GM23338 (cell line): ENCODE measurements around the gene MED17. TPM values are rescaled to one million over a fixed set of nuclear protein-coding genes. Genes with fewer than 3 reads are reported as not detected.

Experiments
- ATAC-seq: fragments of 200-7000 bp; cut with Tn5 transposase; 3 replicates; pipeline ENCODE4 v1.9.1; 2020
- DNase-seq: peaks from one replicate; pipeline ENCODE4 v3.0.0-alpha.2; 2015; ENCODE audit warnings: low spot score
- H2AFZ ChIP-seq: fragments of 200-600 bp; sonication (generic); 2 replicates; pipeline ENCODE4 v1.8.0; 2016; ENCODE audit warnings: antibody characterized with exemption, mild to moderate bottlenecking, moderate library complexity
- H3F3A ChIP-seq: fragments of 200-600 bp; sonication (generic); replicated peaks from 2 replicates; pipeline ENCODE4 v1.8.0; 2017; ENCODE audit warnings: antibody characterized with exemption, mixed run types, low read depth
- H3K27ac ChIP-seq: fragments of 200-600 bp; sonication (generic); 2 replicates; pipeline ENCODE4 v1.6.1; 2016; ENCODE audit warnings: low read depth
- H3K27me3 ChIP-seq: fragments of 200-600 bp; sonication (generic); 2 replicates; pipeline ENCODE4 v1.8.0; 2016; ENCODE audit warnings: mild to moderate bottlenecking, mixed run types, moderate library complexity; ENCODE audit not compliant: insufficient read depth
- H3K36me3 ChIP-seq: fragments of 200-600 bp; sonication (generic); 2 replicates; pipeline ENCODE4 v1.8.0; 2016; ENCODE audit warnings: mild to moderate bottlenecking; ENCODE audit not compliant: insufficient read depth
- H3K4me1 ChIP-seq: fragments of 200-600 bp; sonication (generic); 2 replicates; pipeline ENCODE4 v1.8.0; 2016; ENCODE audit warnings: mild to moderate bottlenecking, moderate library complexity; ENCODE audit not compliant: insufficient read depth
- H3K4me2 ChIP-seq: fragments of 200-600 bp; sonication (generic); 2 replicates; pipeline ENCODE4 v1.7.1; 2017; ENCODE audit warnings: mixed run types
- H3K4me3 ChIP-seq: fragments of 200-600 bp; sonication (generic); 2 replicates; pipeline ENCODE4 v1.6.1; 2016; ENCODE audit warnings: mixed run types
- H3K79me2 ChIP-seq: fragments of 200-600 bp; sonication (generic); replicated peaks from 2 replicates; pipeline ENCODE4 v1.8.0; 2017; ENCODE audit warnings: mild to moderate bottlenecking; ENCODE audit not compliant: insufficient read depth
- H3K9me2 ChIP-seq: fragments of 200-600 bp; sonication (generic); 2 replicates; pipeline ENCODE4 v1.8.0; 2017; ENCODE audit not compliant: insufficient read depth
- H4K20me1 ChIP-seq: fragments of 200-600 bp; sonication (generic); replicated peaks from 2 replicates; pipeline ENCODE4 v1.8.0; 2017; ENCODE audit warnings: mild to moderate bottlenecking; ENCODE audit not compliant: insufficient read depth
- H3K27ac Mint-ChIP-seq: 2 replicates; pipeline ENCODE4 v1.8.0; 2020; ENCODE audit warnings: inconsistent platforms, mild to moderate bottlenecking, moderate library complexity, mixed read lengths
- H3K27me3 Mint-ChIP-seq: 3 replicates; pipeline ENCODE4 v1.8.0; 2022; ENCODE audit warnings: low read depth, mild to moderate bottlenecking, moderate library complexity, mixed read lengths, inconsistent platforms; ENCODE audit not compliant: insufficient read depth, poor library complexity
- H3K36me3 Mint-ChIP-seq: 3 replicates; pipeline ENCODE4 v1.8.0; 2021; ENCODE audit warnings: low read depth, mild to moderate bottlenecking, inconsistent platforms, moderate library complexity, mixed read lengths
- H3K4me1 Mint-ChIP-seq: 3 replicates; pipeline ENCODE4 v1.8.0; 2020; ENCODE audit warnings: mild to moderate bottlenecking, inconsistent platforms, mixed read lengths
- H3K4me3 Mint-ChIP-seq: 3 replicates; pipeline ENCODE4 v1.8.0; 2021; ENCODE audit warnings: moderate library complexity, mild to moderate bottlenecking, inconsistent platforms, mixed read lengths
- H3K9me3 Mint-ChIP-seq: 3 replicates; pipeline ENCODE4 v1.8.0; 2020; ENCODE audit warnings: moderate library complexity, mild to moderate bottlenecking, inconsistent platforms, mixed read lengths
- CREB1 ChIP-seq: fragments of 250-450 bp; sonication (Bioruptor Pico); IDR thresholded peaks from 2 replicates; pipeline ENCODE4 v1.5.0; 2020; ENCODE audit warnings: low read depth, mild to moderate bottlenecking, moderate library complexity
- EZH2 ChIP-seq: fragments of 200-600 bp; sonication (generic); IDR thresholded peaks from one replicate; pipeline ENCODE4 v1.8.0; 2017; ENCODE audit warnings: antibody characterized with exemption, mild to moderate bottlenecking, low read depth; ENCODE audit not compliant: unreplicated experiment
- EZH2phosphoT487 ChIP-seq: fragments of 200-600 bp; sonication (generic); IDR thresholded peaks from one replicate; pipeline ENCODE4 v1.8.1; 2018; ENCODE audit warnings: antibody characterized with exemption; ENCODE audit not compliant: unreplicated experiment
- JUNB ChIP-seq: IDR thresholded peaks from one replicate; pipeline ENCODE4 v1.6.1; 2016; ENCODE audit warnings: antibody characterized with exemption; ENCODE audit not compliant: unreplicated experiment
- NANOG ChIP-seq: IDR thresholded peaks from 2 replicates; pipeline ENCODE4 v1.6.1; 2016; ENCODE audit warnings: antibody characterized with exemption, borderline replicate concordance
- POLR2AphosphoS5 ChIP-seq: IDR thresholded peaks from 2 replicates; pipeline ENCODE4 v1.6.1; 2016; ENCODE audit warnings: antibody characterized with exemption, low read depth
- STAT1 ChIP-seq: IDR thresholded peaks from one replicate; pipeline ENCODE4 v1.6.1; 2016; ENCODE audit warnings: antibody characterized with exemption; ENCODE audit not compliant: unreplicated experiment
- ZNF331 ChIP-seq: fragments of 250-450 bp; sonication (Bioruptor Pico); IDR thresholded peaks from 2 replicates; pipeline ENCODE4 v1.5.0; 2020; ENCODE audit warnings: low read depth, mild to moderate bottlenecking, moderate library complexity
- polyA plus RNA-seq: library from polyadenylated mRNA; unstranded; fragments of >200 nt; fragmentation: Nextera tagmentation; extraction: Ambion mirVana; gene quantifications from 2 replicates; pipeline ENCODE4 v1.2.1, GENCODE V29; 2016
- total RNA-seq: library from RNA; depleted of rRNA; stranded (reverse); fragments of >200 nt; shearing (Covaris generic); gene quantifications from 2 replicates; pipeline ENCODE4 v1.2.3, GENCODE V29; 2014
- TF ChIP-seq, protein P1 (sequence below): IDR thresholded peaks from one replicate; pipeline ENCODE4 v1.6.1; 2018; ENCODE audit warnings: antibody characterized with exemption; ENCODE audit not compliant: unreplicated experiment
- TF ChIP-seq, protein P2 (sequence below): IDR thresholded peaks from 2 replicates; pipeline ENCODE4 v1.6.1; 2016; ENCODE audit warnings: antibody characterized with exemption

The MED17 gene
- total and polyA plus RNA-seq, 2 experiments from 2014 or later = 19.1 to 31.2 TPM

DNA sequence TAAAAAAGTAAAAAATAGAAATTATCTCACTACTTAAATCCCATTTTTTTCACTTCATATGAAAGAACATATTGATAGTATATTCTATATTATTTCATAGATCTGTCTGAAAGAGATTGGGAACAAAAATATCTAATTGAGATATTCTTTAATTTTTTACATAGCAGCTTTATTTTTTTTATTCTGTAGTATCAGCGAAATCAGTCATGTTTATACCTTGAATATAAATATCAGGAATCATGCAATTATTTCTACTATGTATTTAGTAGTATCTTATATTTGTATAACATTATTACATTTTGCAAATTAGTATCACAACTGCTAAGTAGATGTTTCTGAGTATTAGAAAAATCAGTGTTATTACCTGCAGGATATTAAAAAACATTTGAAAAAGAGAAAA, 22.2 kb upstream of the MED17 start:
- Histone ChIP-seq H4K20me1 (no peaks in the 10 kb centered on the region), H3K4me1 (no peaks in the 10 kb centered on the region), H2AFZ (no peak overlapping the region), H3K79me2 (no peaks in the 10 kb centered on the region), H3K27me3 (no peaks in the 10 kb centered on the region), H3K4me2 (no peak overlapping the region), H3K27ac (no peak overlapping the region), H3K9me2 (no peaks in the 10 kb centered on the region), H3K4me3 (no peak overlapping the region), H3F3A (no peaks in the 10 kb centered on the region), H3K36me3 (peaks cover 34% of the 10 kb centered on the region)
- no peaks in the 10 kb centered on the region for H3K4me1 Mint-ChIP-seq
- H3K27me3 Mint-ChIP-seq = peaks cover 2% of the 10 kb centered on the region
- ATAC-seq (no peak), DNase-seq (no peak)
- no peak overlapping the region for H3K27ac Mint-ChIP-seq
- H3K36me3 Mint-ChIP-seq = peaks cover 35% of the 10 kb centered on the region
- TF ChIP-seq EZH2phosphoT487 = no peak
- no peak for TF ChIP-seq EZH2
- TF ChIP-seq POLR2AphosphoS5 = no peak
- TF ChIP-seq, protein P1, sequence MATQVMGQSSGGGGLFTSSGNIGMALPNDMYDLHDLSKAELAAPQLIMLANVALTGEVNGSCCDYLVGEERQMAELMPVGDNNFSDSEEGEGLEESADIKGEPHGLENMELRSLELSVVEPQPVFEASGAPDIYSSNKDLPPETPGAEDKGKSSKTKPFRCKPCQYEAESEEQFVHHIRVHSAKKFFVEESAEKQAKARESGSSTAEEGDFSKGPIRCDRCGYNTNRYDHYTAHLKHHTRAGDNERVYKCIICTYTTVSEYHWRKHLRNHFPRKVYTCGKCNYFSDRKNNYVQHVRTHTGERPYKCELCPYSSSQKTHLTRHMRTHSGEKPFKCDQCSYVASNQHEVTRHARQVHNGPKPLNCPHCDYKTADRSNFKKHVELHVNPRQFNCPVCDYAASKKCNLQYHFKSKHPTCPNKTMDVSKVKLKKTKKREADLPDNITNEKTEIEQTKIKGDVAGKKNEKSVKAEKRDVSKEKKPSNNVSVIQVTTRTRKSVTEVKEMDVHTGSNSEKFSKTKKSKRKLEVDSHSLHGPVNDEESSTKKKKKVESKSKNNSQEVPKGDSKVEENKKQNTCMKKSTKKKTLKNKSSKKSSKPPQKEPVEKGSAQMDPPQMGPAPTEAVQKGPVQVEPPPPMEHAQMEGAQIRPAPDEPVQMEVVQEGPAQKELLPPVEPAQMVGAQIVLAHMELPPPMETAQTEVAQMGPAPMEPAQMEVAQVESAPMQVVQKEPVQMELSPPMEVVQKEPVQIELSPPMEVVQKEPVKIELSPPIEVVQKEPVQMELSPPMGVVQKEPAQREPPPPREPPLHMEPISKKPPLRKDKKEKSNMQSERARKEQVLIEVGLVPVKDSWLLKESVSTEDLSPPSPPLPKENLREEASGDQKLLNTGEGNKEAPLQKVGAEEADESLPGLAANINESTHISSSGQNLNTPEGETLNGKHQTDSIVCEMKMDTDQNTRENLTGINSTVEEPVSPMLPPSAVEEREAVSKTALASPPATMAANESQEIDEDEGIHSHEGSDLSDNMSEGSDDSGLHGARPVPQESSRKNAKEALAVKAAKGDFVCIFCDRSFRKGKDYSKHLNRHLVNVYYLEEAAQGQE = no peak
- no peak for TF ChIP-seq NANOG
- TF ChIP-seq STAT1 = no peak
- H3K9me3 Mint-ChIP-seq = no peaks in the 10 kb centered on the region
- no peak overlapping the region for H3K4me3 Mint-ChIP-seq

DNA sequence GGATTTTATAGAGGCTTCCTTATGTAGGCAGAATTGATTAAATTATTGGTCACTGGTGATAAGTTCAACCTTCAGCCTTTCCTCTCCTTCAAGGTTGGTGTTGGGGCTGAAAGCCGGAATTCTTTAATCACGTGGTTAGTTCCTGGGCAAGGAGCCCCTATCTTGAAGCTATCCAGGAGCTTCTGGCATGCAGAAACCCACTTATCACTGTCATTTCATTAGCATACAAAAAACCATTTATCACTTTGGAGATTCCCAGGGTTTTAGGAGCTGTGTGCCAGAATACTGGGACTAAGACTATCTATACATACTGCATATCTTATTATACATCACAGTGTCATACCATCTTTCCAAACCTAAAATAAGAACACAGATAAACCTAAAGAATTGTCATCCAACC, 18.5 kb upstream of the MED17 start:
- Mint-ChIP-seq H3K4me3 (no peak overlapping the region), H3K4me1 (no peaks in the 10 kb centered on the region), H3K9me3 (peaks cover 7% of the 10 kb centered on the region; the same call in 2 of the 3 replicates), H3K36me3 (peaks cover 10% of the 10 kb centered on the region; the same call in 2 of the 3 replicates), H3K27me3 (peaks cover 2% of the 10 kb centered on the region), H3K27ac (no peak overlapping the region)
- no peak for ATAC-seq
- Histone ChIP-seq H3K4me1 (no peaks in the 10 kb centered on the region; the same call in 1 of the 2 replicates), H4K20me1 (no peaks in the 10 kb centered on the region), H3K4me3 (no peak overlapping the region), H3K27me3 (no peaks in the 10 kb centered on the region), H3K27ac (no peak overlapping the region), H3K36me3 (peaks cover 20% of the 10 kb centered on the region), H3F3A (no peaks in the 10 kb centered on the region), H3K9me2 (no peaks in the 10 kb centered on the region), H3K4me2 (no peak overlapping the region), H2AFZ (no peak overlapping the region), H3K79me2 (no peaks in the 10 kb centered on the region)
- DNase-seq = no peak
- TF ChIP-seq, protein P1 = no peak
- TF ChIP-seq POLR2AphosphoS5 (no peak), EZH2 (no peak), ZNF331 (no peak), CREB1 (CRISPR knock-in tag) (no peak), JUNB (no peak), NANOG (no peak)
- TF ChIP-seq, protein P2, sequence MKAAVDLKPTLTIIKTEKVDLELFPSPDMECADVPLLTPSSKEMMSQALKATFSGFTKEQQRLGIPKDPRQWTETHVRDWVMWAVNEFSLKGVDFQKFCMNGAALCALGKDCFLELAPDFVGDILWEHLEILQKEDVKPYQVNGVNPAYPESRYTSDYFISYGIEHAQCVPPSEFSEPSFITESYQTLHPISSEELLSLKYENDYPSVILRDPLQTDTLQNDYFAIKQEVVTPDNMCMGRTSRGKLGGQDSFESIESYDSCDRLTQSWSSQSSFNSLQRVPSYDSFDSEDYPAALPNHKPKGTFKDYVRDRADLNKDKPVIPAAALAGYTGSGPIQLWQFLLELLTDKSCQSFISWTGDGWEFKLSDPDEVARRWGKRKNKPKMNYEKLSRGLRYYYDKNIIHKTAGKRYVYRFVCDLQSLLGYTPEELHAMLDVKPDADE = no peak
